Loucy (cell line): ENCODE measurements around the gene TIMM10.
"Not testable (repeated sequence)": the region's sequence is repeated elsewhere in the genome, so short reads cannot be mapped to it uniquely, and the experiment has no call there.

Source experiments
- H2AFZ ChIP-seq: fragments of 200-600 bp; sonication (generic); 2 replicates; pipeline ENCODE4 v1.6.0; 2016; ENCODE audit warnings: antibody characterized with exemption, mild to moderate bottlenecking, low read length, moderate library complexity
- H3F3A ChIP-seq: fragments of 200-600 bp; 2 replicates; pipeline ENCODE4 v1.6.0; 2016; ENCODE audit warnings: antibody characterized with exemption, low read depth, mild to moderate bottlenecking
- H3K27me3 ChIP-seq: fragments of 200-600 bp; sonication (generic); 2 replicates; pipeline ENCODE4 v1.6.1; 2014; ENCODE audit warnings: low read length, mild to moderate bottlenecking; ENCODE audit not compliant: insufficient read depth, poor library complexity, severe bottlenecking
- H3K36me3 ChIP-seq: fragments of 200-600 bp; sonication (generic); 2 replicates; pipeline ENCODE4 v1.6.1; 2016; ENCODE audit warnings: low read length; ENCODE audit not compliant: insufficient read depth
- H3K4me1 ChIP-seq: fragments of 200-600 bp; sonication (generic); 2 replicates; pipeline ENCODE4 v1.5.1; 2014; ENCODE audit warnings: low read length, mild to moderate bottlenecking; ENCODE audit not compliant: insufficient read depth, poor library complexity, severe bottlenecking
- H3K4me2 ChIP-seq: fragments of 200-600 bp; sonication (generic); 2 replicates; pipeline ENCODE4 v1.6.0; 2014; ENCODE audit warnings: antibody characterized with exemption, low read length, low read depth, mild to moderate bottlenecking; ENCODE audit not compliant: poor library complexity, severe bottlenecking
- H3K4me3 ChIP-seq: fragments of 200-600 bp; sonication (generic); 2 replicates; pipeline ENCODE4 v1.5.1; 2014; ENCODE audit warnings: low read length, mild to moderate bottlenecking, mixed read lengths; ENCODE audit not compliant: poor library complexity, severe bottlenecking
- H3K79me2 ChIP-seq: fragments of 200-600 bp; sonication (generic); 2 replicates; pipeline ENCODE4 v1.6.1; 2014; ENCODE audit warnings: low read length; ENCODE audit not compliant: insufficient read depth
- H3K9ac ChIP-seq: fragments of 200-600 bp; sonication (generic); 2 replicates; pipeline ENCODE4 v1.6.0; 2014; ENCODE audit warnings: mild to moderate bottlenecking, low read depth, low read length, moderate library complexity; ENCODE audit not compliant: poor library complexity, severe bottlenecking
- H3K9me2 ChIP-seq: fragments of 200-600 bp; sonication (generic); replicated peaks from 2 replicates; pipeline ENCODE4 v1.6.1; 2016; ENCODE audit warnings: low read depth, low read length, mixed read lengths
- H3K9me3 ChIP-seq: fragments of 200-600 bp; sonication (generic); 2 replicates; pipeline ENCODE4 v1.6.1; 2014; ENCODE audit warnings: mild to moderate bottlenecking, antibody characterized with exemption, low read length, low read depth; ENCODE audit not compliant: insufficient read depth
- H4K20me1 ChIP-seq: fragments of 200-600 bp; sonication (generic); 2 replicates; pipeline ENCODE4 v1.6.0; 2014; ENCODE audit warnings: antibody characterized with exemption, low read length, mild to moderate bottlenecking; ENCODE audit not compliant: insufficient read depth, poor library complexity, severe bottlenecking
- CTCF ChIP-seq: fragments of 200-600 bp; sonication (generic); conservative IDR thresholded peaks from 2 replicates; pipeline ENCODE4 v1.5.1; 2014; ENCODE audit warnings: mild to moderate bottlenecking, antibody characterized with exemption, low read length
- EZH2phosphoT487 ChIP-seq: fragments of 200-600 bp; IDR thresholded peaks from 2 replicates; pipeline ENCODE4 v1.6.1; 2018; ENCODE audit warnings: antibody characterized with exemption, mild to moderate bottlenecking, moderate library complexity, borderline replicate concordance

TIMM10 gene

GRCh38 chr11:57541169-57541568 is 10.6 kb upstream of the TIMM10 start:
- Histone ChIP-seq H3K4me3 (no peak overlapping the region), H4K20me1 (no peaks in the 10 kb centered on the region), H3K4me1 (no peaks in the 10 kb centered on the region), H3K9me3 (no peaks in the 10 kb centered on the region), H3K4me2 (no peak overlapping the region), H2AFZ (no peak overlapping the region), H3K9ac (no peak overlapping the region), H3F3A (no peaks in the 10 kb centered on the region), H3K36me3 (no peaks in the 10 kb centered on the region), H3K27me3 (no peaks in the 10 kb centered on the region), H3K9me2 (no peaks in the 10 kb centered on the region), H3K79me2 (no peaks in the 10 kb centered on the region)
- TF ChIP-seq CTCF (no peak), EZH2phosphoT487 (no peak)

GRCh38 chr11:57539342-57539741 is 8.8 kb upstream of the TIMM10 start:
- Histone ChIP-seq H3F3A (no peaks in the 10 kb centered on the region), H3K36me3 (no peaks in the 10 kb centered on the region), H3K4me2 (no peak overlapping the region), H3K9me2 (no peaks in the 10 kb centered on the region), H3K27me3 (no peaks in the 10 kb centered on the region), H2AFZ (no peak overlapping the region), H3K9me3 (no peaks in the 10 kb centered on the region), H3K9ac (no peak overlapping the region), H4K20me1 (no peaks in the 10 kb centered on the region), H3K79me2 (no peaks in the 10 kb centered on the region), H3K4me1 (no peaks in the 10 kb centered on the region), H3K4me3 (no peak overlapping the region)
- TF ChIP-seq EZH2phosphoT487, result no peak
- TF ChIP-seq CTCF, result no peak

DNA sequence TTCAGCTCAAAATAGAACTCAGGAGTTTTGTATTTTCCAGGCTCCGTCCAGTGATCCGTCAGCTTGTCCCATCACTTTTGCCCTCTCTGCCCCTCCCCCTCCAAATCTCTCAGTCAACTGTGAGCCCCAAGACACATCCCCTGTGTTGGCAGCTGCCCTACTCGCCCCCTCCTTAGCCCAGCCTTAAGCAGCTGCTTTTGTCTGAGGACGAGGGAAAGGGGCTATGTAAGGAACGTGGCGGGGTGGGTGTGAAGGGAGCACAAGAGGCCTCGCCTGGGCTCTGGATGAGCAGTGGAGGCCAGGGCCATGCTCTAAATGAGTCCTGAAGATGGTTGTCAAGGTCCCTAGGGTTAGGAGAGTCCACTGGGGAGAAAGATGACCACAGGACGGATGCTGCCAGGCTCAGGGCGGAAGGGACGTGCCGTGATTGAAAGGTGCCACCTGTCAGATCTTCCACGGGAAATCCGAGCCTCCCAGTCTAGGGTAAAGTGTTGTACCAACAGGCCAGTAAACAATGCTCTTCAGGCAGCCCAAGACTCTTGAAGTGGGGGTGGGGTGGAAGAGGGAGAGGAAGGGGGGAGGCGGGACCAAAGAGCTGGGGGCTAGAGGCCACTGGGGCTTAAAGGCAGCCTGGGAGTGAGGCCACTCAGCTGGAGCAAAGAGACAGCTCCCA is 6.5 kb upstream of the TIMM10 start, which contains the start of gene SMTNL1:
Gene SMTNL1 (plus strand): TSS at position 649 of the 673 bp plus-strand sequence. CDS start 5,048 bp downstream, outside the sequence.
- Histone ChIP-seq H2AFZ (no peak within 1 kb of the TSS), H3K4me2 (no peak within 1 kb of the TSS), H3K9me3 (no peaks in the 10 kb centered on the region), H3K9me2 (no peaks in the 10 kb centered on the region), H3K79me2 (no peaks in the 10 kb centered on the region), H3K27me3 (no peaks in the 10 kb centered on the region), H3K36me3 (no peaks in the 10 kb centered on the region), H3K4me3 (no peak within 1 kb of the TSS), H3K9ac (no peak within 1 kb of the TSS), H4K20me1 (no peaks in the 10 kb centered on the region), H3F3A (no peaks in the 10 kb centered on the region), H3K4me1 (peaks cover 1% of the 10 kb centered on the region)
- TF ChIP-seq CTCF (no peak), EZH2phosphoT487 (no peak)

- peaks cover 11% of the 10 kb centered on the region for H3K79me2 ChIP-seq
- not testable (repeated sequence) for H3K36me3 ChIP-seq, H3K9ac ChIP-seq, H3F3A ChIP-seq, H3K9me2 ChIP-seq, H3K4me3 ChIP-seq, H3K4me2 ChIP-seq, H2AFZ ChIP-seq, H4K20me1 ChIP-seq, H3K9me3 ChIP-seq, H3K27me3 ChIP-seq
- H3K4me1 ChIP-seq, result peaks cover 22% of the 10 kb centered on the region
These were observed 3.9 kb upstream of the TIMM10 start for GRCh38 chr11:57534449-57534848.
